ENCODE measurements around the gene DAPK1. TPM values are rescaled to one million over a fixed set of nuclear protein-coding genes. Genes with fewer than 3 reads are reported as not detected.

The DAPK1 gene
- total RNA-seq, 1 experiment from 2014 or later = 19.7 TPM

DNA sequence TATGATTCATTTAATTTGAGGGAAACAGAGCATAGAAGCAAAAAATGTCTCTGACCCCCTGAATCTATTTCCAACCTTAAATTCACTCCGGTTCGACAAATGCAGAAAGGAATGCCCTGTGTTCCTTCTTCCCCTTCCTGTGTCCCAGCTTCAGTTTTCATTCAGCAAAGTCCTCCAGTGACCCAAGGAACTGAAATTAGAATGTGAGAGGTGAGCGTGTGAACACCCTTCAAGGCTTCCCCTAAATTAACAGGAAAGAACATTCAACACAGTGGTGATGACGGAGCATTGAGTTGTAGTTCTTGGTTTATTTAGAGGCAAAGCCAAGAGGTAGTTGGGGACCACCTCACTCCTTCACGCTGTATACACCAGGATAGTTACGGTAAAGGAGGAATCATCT, 130.7 kb downstream of the DAPK1 start:
- ChIA-PET POLR2A (no interaction called here), CTCF (no interaction called here)
- H3K4me1 Mint-ChIP-seq (ENCODE audit: insufficient read depth, unreplicated experiment) = no peaks in the 10 kb centered on the region
- H3K27me3 Mint-ChIP-seq (ENCODE audit: insufficient read depth, unreplicated experiment) = no peaks in the 10 kb centered on the region
- intact Hi-C loops (cut with micrococcal nuclease) = no loop called here
- TF ChIP-seq, protein P1, sequence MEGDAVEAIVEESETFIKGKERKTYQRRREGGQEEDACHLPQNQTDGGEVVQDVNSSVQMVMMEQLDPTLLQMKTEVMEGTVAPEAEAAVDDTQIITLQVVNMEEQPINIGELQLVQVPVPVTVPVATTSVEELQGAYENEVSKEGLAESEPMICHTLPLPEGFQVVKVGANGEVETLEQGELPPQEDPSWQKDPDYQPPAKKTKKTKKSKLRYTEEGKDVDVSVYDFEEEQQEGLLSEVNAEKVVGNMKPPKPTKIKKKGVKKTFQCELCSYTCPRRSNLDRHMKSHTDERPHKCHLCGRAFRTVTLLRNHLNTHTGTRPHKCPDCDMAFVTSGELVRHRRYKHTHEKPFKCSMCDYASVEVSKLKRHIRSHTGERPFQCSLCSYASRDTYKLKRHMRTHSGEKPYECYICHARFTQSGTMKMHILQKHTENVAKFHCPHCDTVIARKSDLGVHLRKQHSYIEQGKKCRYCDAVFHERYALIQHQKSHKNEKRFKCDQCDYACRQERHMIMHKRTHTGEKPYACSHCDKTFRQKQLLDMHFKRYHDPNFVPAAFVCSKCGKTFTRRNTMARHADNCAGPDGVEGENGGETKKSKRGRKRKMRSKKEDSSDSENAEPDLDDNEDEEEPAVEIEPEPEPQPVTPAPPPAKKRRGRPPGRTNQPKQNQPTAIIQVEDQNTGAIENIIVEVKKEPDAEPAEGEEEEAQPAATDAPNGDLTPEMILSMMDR (IDR thresholded peaks at IDR 0.05; ENCODE audit: unreplicated experiment) = no peak
- no peak overlapping the region for H3K4me3 Mint-ChIP-seq (ENCODE audit: unreplicated experiment)
- no TSS peak for BruUV-seq (replicated peaks)
- no peak overlapping the region for H3K27ac Mint-ChIP-seq (ENCODE audit: low read depth, unreplicated experiment)
- H3K9me3 Mint-ChIP-seq (ENCODE audit: unreplicated experiment) = no peaks in the 10 kb centered on the region
- no peak for DNase-seq (ENCODE audit: unreplicated experiment)
- peaks cover 6% of the 10 kb centered on the region for H3K36me3 Mint-ChIP-seq (ENCODE audit: insufficient read depth, unreplicated experiment)

DNA sequence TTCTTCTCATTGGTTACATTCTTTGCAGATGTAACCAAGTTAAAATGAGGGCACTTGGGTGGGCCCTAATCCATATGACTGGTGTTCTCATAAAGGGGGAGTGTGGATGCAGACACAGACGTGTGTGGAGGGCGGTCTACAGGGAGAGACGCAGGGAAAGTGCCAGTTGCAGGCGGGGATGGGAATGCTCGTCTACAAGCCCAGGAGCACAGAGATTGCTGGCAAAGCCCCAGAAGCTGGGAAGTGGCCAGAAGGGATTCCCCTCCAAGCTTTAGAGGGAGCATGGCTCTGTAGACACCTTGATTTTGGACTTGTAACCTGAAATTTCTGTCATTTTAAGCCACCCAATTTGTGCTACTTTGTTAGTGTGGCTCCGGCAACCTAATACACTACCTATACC, 131.4 kb downstream of the DAPK1 start:
- Mint-ChIP-seq H3K4me3 (ENCODE audit: unreplicated experiment) (no peak overlapping the region), H3K27me3 (ENCODE audit: insufficient read depth, unreplicated experiment) (no peaks in the 10 kb centered on the region), H3K9me3 (ENCODE audit: unreplicated experiment) (no peaks in the 10 kb centered on the region), H3K36me3 (ENCODE audit: insufficient read depth, unreplicated experiment) (peaks cover 6% of the 10 kb centered on the region), H3K4me1 (ENCODE audit: insufficient read depth, unreplicated experiment) (no peaks in the 10 kb centered on the region), H3K27ac (ENCODE audit: low read depth, unreplicated experiment) (no peak overlapping the region)
- BruUV-seq (replicated peaks) = no TSS peak
- intact Hi-C loops (cut with micrococcal nuclease) = no loop called here
- TF ChIP-seq, protein P1 (IDR thresholded peaks at IDR 0.05; ENCODE audit: unreplicated experiment) = no peak
- DNase-seq (ENCODE audit: unreplicated experiment) = no peak
- CTCF ChIA-PET = no interaction called here
- POLR2A ChIA-PET = no interaction called here

DNA sequence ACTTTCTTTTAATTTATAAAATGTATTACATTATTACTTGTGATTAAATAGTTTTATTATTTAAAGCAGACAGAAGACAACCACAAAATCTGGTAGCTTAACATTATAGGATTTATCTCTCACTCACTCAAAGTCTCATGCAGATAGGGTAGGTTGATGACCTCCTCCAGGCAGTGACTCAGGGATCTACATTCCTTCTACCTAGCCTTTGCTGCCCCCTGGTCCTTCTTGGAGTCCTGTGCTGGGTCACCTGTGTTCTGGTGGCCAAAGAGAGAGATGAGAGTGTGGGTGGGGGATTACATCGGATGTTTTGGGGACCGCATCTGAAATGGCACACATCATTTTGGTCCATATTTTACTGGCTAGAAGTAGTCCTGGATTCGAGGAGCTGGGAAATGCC, 132.6 kb downstream of the DAPK1 start:
- no peak overlapping the region for H3K27ac Mint-ChIP-seq (ENCODE audit: low read depth, unreplicated experiment)
- POLR2A ChIA-PET = no interaction called here
- H3K9me3 Mint-ChIP-seq (ENCODE audit: unreplicated experiment) = no peaks in the 10 kb centered on the region
- H3K36me3 Mint-ChIP-seq (ENCODE audit: insufficient read depth, unreplicated experiment) = peaks cover 6% of the 10 kb centered on the region
- H3K27me3 Mint-ChIP-seq (ENCODE audit: insufficient read depth, unreplicated experiment) = no peaks in the 10 kb centered on the region
- no TSS peak for BruUV-seq (replicated peaks)
- intact Hi-C loops (cut with micrococcal nuclease) = no loop called here
- TF ChIP-seq, protein P1 (IDR thresholded peaks at IDR 0.05; ENCODE audit: unreplicated experiment) = no peak
- no peak overlapping the region for H3K4me3 Mint-ChIP-seq (ENCODE audit: unreplicated experiment)
- CTCF ChIA-PET = interaction anchor here (0.7 to 1.2 kb wide), 2 partner anchors 33 to 1097 kb away, joined by 3 to 4 read pairs; no protein-coding TSS in a partner anchor
- DNase-seq (ENCODE audit: unreplicated experiment) = no peak
- no peaks in the 10 kb centered on the region for H3K4me1 Mint-ChIP-seq (ENCODE audit: insufficient read depth, unreplicated experiment)

DNA sequence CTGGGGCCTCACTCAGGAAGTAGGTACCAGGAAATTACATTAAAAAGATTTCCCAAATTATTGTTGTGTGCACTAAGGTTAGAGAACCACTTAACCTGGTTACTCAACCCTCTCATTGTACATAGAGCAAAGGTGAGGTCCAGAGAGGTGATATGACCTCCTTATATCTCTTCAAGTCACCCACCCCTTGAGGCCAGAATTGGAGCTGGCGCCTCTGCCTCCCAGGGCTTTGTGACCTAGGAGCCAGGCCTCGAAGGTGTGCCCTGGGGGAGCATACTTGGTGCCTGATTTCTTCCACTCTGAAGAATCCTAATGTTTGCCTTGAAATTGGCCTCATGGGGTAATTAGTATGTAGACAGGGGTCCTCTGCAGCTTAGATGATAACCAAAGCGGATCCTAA, 133.2 kb downstream of the DAPK1 start:
- no peaks in the 10 kb centered on the region for H3K27me3 Mint-ChIP-seq (ENCODE audit: insufficient read depth, unreplicated experiment)
- POLR2A ChIA-PET = no interaction called here
- BruUV-seq (replicated peaks) = no TSS peak
- TF ChIP-seq, protein P1 (IDR thresholded peaks at IDR 0.05; ENCODE audit: unreplicated experiment) = no peak
- no peaks in the 10 kb centered on the region for H3K9me3 Mint-ChIP-seq (ENCODE audit: unreplicated experiment)
- H3K27ac Mint-ChIP-seq (ENCODE audit: low read depth, unreplicated experiment) = no peak overlapping the region
- H3K4me1 Mint-ChIP-seq (ENCODE audit: insufficient read depth, unreplicated experiment) = no peaks in the 10 kb centered on the region
- H3K4me3 Mint-ChIP-seq (ENCODE audit: unreplicated experiment) = no peak overlapping the region
- CTCF ChIA-PET = interaction anchor here (0.7 to 1.2 kb wide), 2 partner anchors 32 to 1096 kb away, joined by 3 to 4 read pairs; no protein-coding TSS in a partner anchor
- DNase-seq (ENCODE audit: unreplicated experiment) = no peak
- intact Hi-C loops (cut with micrococcal nuclease) = no loop called here
- peaks cover 6% of the 10 kb centered on the region for H3K36me3 Mint-ChIP-seq (ENCODE audit: insufficient read depth, unreplicated experiment)

All from MCF 10A (cell line).